H9 (cell line): ENCODE data around the gene KNSTRN. TPM values are rescaled to one million over a fixed set of nuclear protein-coding genes. Genes with fewer than 3 reads are reported as not detected.

ENCODE experiments used
- DNase-seq: peaks from one replicate; pipeline ENCODE4 v3.0.0-alpha.2; 2017
- H2AFZ ChIP-seq: one replicate; pipeline ENCODE4 v1.6.1; 2013; ENCODE audit warnings: mild to moderate bottlenecking, low read length, control low read depth, moderate library complexity
- H2AK5ac ChIP-seq: 2 replicates; pipeline ENCODE4 v1.6.1; 2013; ENCODE audit warnings: low read length, control low read depth, mixed read lengths; ENCODE audit not compliant: insufficient read length
- H2BK120ac ChIP-seq: one replicate; pipeline ENCODE4 v1.6.1; 2013; ENCODE audit warnings: low read depth, mild to moderate bottlenecking, low read length, control low read depth, inconsistent platforms; ENCODE audit not compliant: poor library complexity, severe bottlenecking
- H2BK12ac ChIP-seq: 2 replicates; pipeline ENCODE4 v1.6.1; 2013; ENCODE audit warnings: low read length, control low read depth, mixed read lengths, low read depth; ENCODE audit not compliant: insufficient read length
- H2BK15ac ChIP-seq: 2 replicates; pipeline ENCODE4 v1.6.1; 2013; ENCODE audit warnings: low read depth, low read length, control low read depth
- H2BK20ac ChIP-seq: one replicate; pipeline ENCODE4 v1.6.1; 2013; ENCODE audit warnings: low read depth, mild to moderate bottlenecking, low read length, control low read depth, inconsistent platforms; ENCODE audit not compliant: poor library complexity, severe bottlenecking
- H2BK5ac ChIP-seq: 2 replicates; pipeline ENCODE4 v1.6.1; 2013; ENCODE audit warnings: low read length, control low read depth, mixed read lengths; ENCODE audit not compliant: insufficient read length
- H3K14ac ChIP-seq: 2 replicates; pipeline ENCODE4 v1.6.1; 2013; ENCODE audit warnings: low read length, control low read depth; ENCODE audit not compliant: insufficient read depth
- H3K18ac ChIP-seq: 2 replicates; pipeline ENCODE4 v1.6.1; 2013; ENCODE audit warnings: low read depth, mild to moderate bottlenecking, mixed read lengths, low read length, control low read depth; ENCODE audit not compliant: insufficient read length
- H3K23ac ChIP-seq: 2 replicates; pipeline ENCODE4 v1.6.1; 2013; ENCODE audit warnings: low read length, control low read depth, mixed read lengths, low read depth; ENCODE audit not compliant: insufficient read length
- H3K23me2 ChIP-seq: 2 replicates; pipeline ENCODE4 v1.6.1; 2013; ENCODE audit warnings: low read depth, mild to moderate bottlenecking, mixed read lengths, low read length, control low read depth; ENCODE audit not compliant: insufficient read length, poor library complexity, severe bottlenecking
- H3K27ac ChIP-seq: 2 replicates; pipeline ENCODE4 v1.5.1; 2013; ENCODE audit warnings: low read length, control low read depth, mixed read lengths, low read depth; ENCODE audit not compliant: insufficient read length
- H3K27me3 ChIP-seq: 2 replicates; pipeline ENCODE4 v1.6.1; 2013; ENCODE audit warnings: low read length, control low read depth, inconsistent platforms; ENCODE audit not compliant: insufficient read depth
- H3K4ac ChIP-seq: 2 replicates; pipeline ENCODE4 v1.6.1; 2013; ENCODE audit warnings: low read depth, mild to moderate bottlenecking, control low read depth, inconsistent platforms, low read length, moderate library complexity
- H3K4me1 ChIP-seq: 2 replicates; pipeline ENCODE4 v1.6.1; 2013; ENCODE audit warnings: low read length, control low read depth, inconsistent platforms; ENCODE audit not compliant: insufficient read depth
- H3K4me2 ChIP-seq: 2 replicates; pipeline ENCODE4 v1.6.1; 2013; ENCODE audit warnings: low read length, control low read depth, mixed read lengths; ENCODE audit not compliant: insufficient read length, insufficient read depth
- H3K56ac ChIP-seq: 2 replicates; pipeline ENCODE4 v1.6.1; 2013; ENCODE audit warnings: low read depth, mild to moderate bottlenecking, mixed read lengths, low read length, control low read depth; ENCODE audit not compliant: insufficient read length
- H3K79me1 ChIP-seq: 2 replicates; pipeline ENCODE4 v1.6.1; 2013; ENCODE audit warnings: low read depth, mild to moderate bottlenecking, moderate library complexity, low read length, control low read depth, inconsistent platforms; ENCODE audit not compliant: insufficient read depth, poor library complexity, severe bottlenecking
- H3K79me2 ChIP-seq: 2 replicates; pipeline ENCODE4 v1.6.1; 2013; ENCODE audit warnings: low read length, control low read depth, inconsistent platforms; ENCODE audit not compliant: insufficient read depth
- H3K9ac ChIP-seq: 2 replicates; pipeline ENCODE4 v1.6.1; 2013; ENCODE audit warnings: low read length, control low read depth, mixed read lengths; ENCODE audit not compliant: insufficient read length; ENCODE audit errors: extremely low read depth
- H3K9me3 ChIP-seq: one replicate; pipeline ENCODE4 v1.6.1; 2013; ENCODE audit warnings: low read depth, low read length, inconsistent platforms; ENCODE audit not compliant: control insufficient read depth
- H3T11ph ChIP-seq: one replicate; pipeline ENCODE4 v1.6.1; 2013; ENCODE audit warnings: mild to moderate bottlenecking, low read length, control low read depth, inconsistent platforms
- H4K20me1 ChIP-seq: one replicate; pipeline ENCODE4 v1.6.1; 2013; ENCODE audit not compliant: control insufficient read depth, insufficient read length, insufficient read depth
- H4K5ac ChIP-seq: 2 replicates; pipeline ENCODE4 v1.6.1; 2013; ENCODE audit warnings: low read depth, mild to moderate bottlenecking, mixed read lengths, low read length, control low read depth; ENCODE audit not compliant: insufficient read length
- H4K8ac ChIP-seq: replicated peaks from 2 replicates; pipeline ENCODE4 v1.6.1; 2013; ENCODE audit warnings: low read length, control low read depth, mixed read lengths, low read depth; ENCODE audit not compliant: insufficient read length
- H4K91ac ChIP-seq: 2 replicates; pipeline ENCODE4 v1.6.1; 2013; ENCODE audit warnings: low read depth, mild to moderate bottlenecking, moderate library complexity, mixed read lengths, low read length, control low read depth; ENCODE audit not compliant: insufficient read length
- H3K27ac Mint-ChIP-seq, 3 experiments: 2 replicates in 2 of 3; 3 replicates in 1 of 3; pipeline ENCODE4 v1.8.0; 2020 to 2021; ENCODE audit warnings: mixed read lengths in 3 of 3, mild to moderate bottlenecking in 1 of 3, moderate library complexity in 1 of 3
- H3K27me3 Mint-ChIP-seq: 2 replicates; pipeline ENCODE4 v1.8.0; 2021; ENCODE audit warnings: low read depth, mild to moderate bottlenecking, moderate library complexity, mixed read lengths
- H3K36me3 Mint-ChIP-seq, 3 experiments: 2 replicates in 2 of 3; 3 replicates in 1 of 3; pipeline ENCODE4 v1.8.0; 2020 to 2021; ENCODE audit warnings: low read depth in 3 of 3, mixed read lengths in 3 of 3; ENCODE audit not compliant: insufficient read depth in 1 of 3
- H3K4me1 Mint-ChIP-seq, 2 experiments: 2 replicates each; pipeline ENCODE4 v1.8.0; 2020; ENCODE audit warnings: mixed read lengths in 2 of 2
- H3K4me3 Mint-ChIP-seq, 2 experiments: 2 replicates in 1 of 2; 3 replicates in 1 of 2; pipeline ENCODE4 v1.8.0; 2020 to 2021; ENCODE audit warnings: mild to moderate bottlenecking in 2 of 2, mixed read lengths in 2 of 2, moderate library complexity in 1 of 2
- H3K9me3 Mint-ChIP-seq, 2 experiments: 2 replicates in 1 of 2; 3 replicates in 1 of 2; pipeline ENCODE4 v1.8.0; 2020; ENCODE audit warnings: mild to moderate bottlenecking in 2 of 2, mixed read lengths in 2 of 2, moderate library complexity in 1 of 2
- CTCF ChIP-seq: fragments of 200-600 bp; sonication (generic); conservative IDR thresholded peaks from 3 replicates; pipeline ENCODE4 v1.8.0; 2021; ENCODE audit warnings: antibody characterized with exemption, mild to moderate bottlenecking
- WGBS: extraction: QIAGEN DNeasy Blood & Tissue Kit; methylation state at CpG from one replicate; pipeline ENCODE4 v1.1.7; 2013; ENCODE audit warnings: missing lambda C conversion rate, low lambda C conversion rate, mixed read lengths; ENCODE audit not compliant: insufficient read length; ENCODE audit errors: extremely low coverage; 5-methylcytosine and 5-hydroxymethylcytosine counted together
- total RNA-seq: library from RNA; stranded (reverse); gene quantifications from 2 replicates; pipeline ENCODE4 v1.2.1, GENCODE V29; 2021

Gene KNSTRN
- total RNA-seq, 1 experiment from 2014 or later = 53.9 TPM

- H3K36me3 Mint-ChIP-seq = peaks cover 10 to 22% (median 12%) of the 10 kb centered on the region in 3 experiments; a peak in 6 of 7 replicates
- Histone ChIP-seq H4K8ac (no peak overlapping the region), H2BK12ac (no peak overlapping the region), H3K4me1 (no peaks in the 10 kb centered on the region), H3K18ac (no peak overlapping the region), H4K5ac (no peak overlapping the region), H3K14ac (no peak overlapping the region), H3K23ac (no peak overlapping the region), H2BK15ac (no peak overlapping the region), H3K79me1 (no peaks in the 10 kb centered on the region), H2BK120ac (no peak overlapping the region), H3K27me3 (no peaks in the 10 kb centered on the region), H3K23me2 (no peaks in the 10 kb centered on the region), H3K9ac (no peak overlapping the region), H2AFZ (no peak overlapping the region), H3T11ph (no peak overlapping the region), H3K27ac (no peak overlapping the region), H3K4me2 (no peak overlapping the region), H3K9me3 (no peaks in the 10 kb centered on the region), H3K79me2 (no peaks in the 10 kb centered on the region), H3K4ac (no peak overlapping the region), H2BK5ac (no peak overlapping the region), H2AK5ac (no peak overlapping the region), H4K20me1 (no peaks in the 10 kb centered on the region), H3K56ac (no peak overlapping the region), H2BK20ac (no peak overlapping the region), H4K91ac (no peak overlapping the region)
- no peaks in the 10 kb centered on the region for H3K9me3 Mint-ChIP-seq
- WGBS = no CpG with 5 or more reads among the region's 8 CpGs
- no peak overlapping the region for H3K4me3 Mint-ChIP-seq
- DNase-seq = no peak
- H3K4me1 Mint-ChIP-seq = no peaks in the 10 kb centered on the region
- H3K27me3 Mint-ChIP-seq = no peaks in the 10 kb centered on the region
- TF ChIP-seq CTCF = no peak
- H3K27ac Mint-ChIP-seq = no peak overlapping the region
Observed at GRCh38 chr15:40397688-40398412, 15.3 kb downstream of the KNSTRN start.
